ENCODE measurements around the gene PCDHGA3. TPM values are rescaled to one million over a fixed set of nuclear protein-coding genes. Genes with fewer than 3 reads are reported as not detected.

Gene PCDHGA3
- total RNA-seq, 1 donor from 2014 or later: 1.6 TPM

Other genes starting within 250 kb of the PCDHGA3 start
- 0.59 and 0.74 TPM in 2 replicates for gene PCDHB2, start 249.2 kb upstream of the PCDHGA3 start, total RNA-seq
- gene PCDHB3, start 243.4 kb upstream of the PCDHGA3 start, total RNA-seq: 0.09 and 0.30 TPM in 2 replicates
- gene PCDHB4, start 222.0 kb upstream of the PCDHGA3 start, total RNA-seq: under 0.01 and 0.09 TPM in 2 replicates
- 0.60 and 1.8 TPM in 2 replicates for gene PCDHB5, start 208.6 kb upstream of the PCDHGA3 start, total RNA-seq
- gene PCDHB6, start 193.8 kb upstream of the PCDHGA3 start, total RNA-seq: 0.14 and 0.30 TPM in 2 replicates
- gene PCDHB7, start 171.2 kb upstream of the PCDHGA3 start, total RNA-seq: 0.18 and 0.89 TPM in 2 replicates
- gene PCDHB8, start 166.0 kb upstream of the PCDHGA3 start, total RNA-seq: 0.05 and 0.89 TPM in 2 replicates
- gene PCDHB16, start 161.4 kb upstream of the PCDHGA3 start, total RNA-seq: 0.09 and 0.30 TPM in 2 replicates
- 0.18 and 0.30 TPM in 2 replicates for gene PCDHB9, start 156.7 kb upstream of the PCDHGA3 start, total RNA-seq
- 0.42 and 0.59 TPM in 2 replicates for gene PCDHB10, start 151.5 kb upstream of the PCDHGA3 start, total RNA-seq
- 0.05 and 0.30 TPM in 2 replicates for gene PCDHB11, start 144.2 kb upstream of the PCDHGA3 start, total RNA-seq
- 0.05 and 0.30 TPM in 2 replicates for gene PCDHB12, start 135.1 kb upstream of the PCDHGA3 start, total RNA-seq
- 0.28 and 0.89 TPM in 2 replicates for gene PCDHB13, start 129.9 kb upstream of the PCDHGA3 start, total RNA-seq
- 0.42 and 1.5 TPM in 2 replicates for gene PCDHB14, start 120.5 kb upstream of the PCDHGA3 start, total RNA-seq
- gene PCDHB15, start 98.4 kb upstream of the PCDHGA3 start, total RNA-seq: 0.28 and 0.59 TPM in 2 replicates
- gene SLC25A2, start 39.8 kb upstream of the PCDHGA3 start, total RNA-seq: 0.28 and 0.30 TPM in 2 replicates
- gene TAF7, start 23.0 kb upstream of the PCDHGA3 start, total RNA-seq: 79.9 and 81.4 TPM in 2 replicates
- gene PCDHGA1, start 13.3 kb upstream of the PCDHGA3 start, total RNA-seq: 0.69 and 0.89 TPM in 2 replicates
- gene PCDHGA2, start 5.1 kb upstream of the PCDHGA3 start, total RNA-seq: 3.5 and 3.9 TPM in 2 replicates
- 3.3 TPM in 2 replicates for gene PCDHGB1, start 6.3 kb downstream of the PCDHGA3 start, total RNA-seq
- gene PCDHGA4, start 11.2 kb downstream of the PCDHGA3 start, total RNA-seq: 5.8 and 6.5 TPM in 2 replicates
- 2.1 and 2.4 TPM in 2 replicates for gene PCDHGB2, start 16.2 kb downstream of the PCDHGA3 start, total RNA-seq
- gene PCDHGA5, start 20.3 kb downstream of the PCDHGA3 start, total RNA-seq: 0.89 and 0.92 TPM in 2 replicates
- 6.5 and 6.8 TPM in 2 replicates for gene PCDHGB3, start 26.4 kb downstream of the PCDHGA3 start, total RNA-seq
- gene PCDHGA6, start 30.1 kb downstream of the PCDHGA3 start, total RNA-seq: 3.2 and 4.2 TPM in 2 replicates
- gene PCDHGA7, start 38.9 kb downstream of the PCDHGA3 start, total RNA-seq: 4.2 and 6.8 TPM in 2 replicates
- gene PCDHGB4, start 43.9 kb downstream of the PCDHGA3 start, total RNA-seq: 25.5 and 27.3 TPM in 2 replicates
- 2.8 and 3.0 TPM in 2 replicates for gene PCDHGA8, start 48.8 kb downstream of the PCDHGA3 start, total RNA-seq
- gene PCDHGB5, start 54.1 kb downstream of the PCDHGA3 start, total RNA-seq: 30.9 and 34.3 TPM in 2 replicates
- gene PCDHGA9, start 58.9 kb downstream of the PCDHGA3 start, total RNA-seq: 3.6 and 4.5 TPM in 2 replicates
- gene PCDHGB6, start 64.2 kb downstream of the PCDHGA3 start, total RNA-seq: 2.4 and 2.8 TPM in 2 replicates
- gene PCDHGA10, start 69.2 kb downstream of the PCDHGA3 start, total RNA-seq: 6.8 and 8.6 TPM in 2 replicates
- gene PCDHGB7, start 73.8 kb downstream of the PCDHGA3 start, total RNA-seq: 8.3 and 10.1 TPM in 2 replicates
- 12.5 and 19.4 TPM in 2 replicates for gene PCDHGA11, start 77.2 kb downstream of the PCDHGA3 start, total RNA-seq
- gene PCDHGA12, start 86.7 kb downstream of the PCDHGA3 start, total RNA-seq: 16.3 and 33.7 TPM in 2 replicates
- gene PCDHGC3, start 132.1 kb downstream of the PCDHGA3 start, total RNA-seq: 38.6 and 69.3 TPM in 2 replicates
- 2.4 and 3.5 TPM in 2 replicates for gene PCDHGC4, start 141.2 kb downstream of the PCDHGA3 start, total RNA-seq
- gene PCDHGC5, start 145.3 kb downstream of the PCDHGA3 start, total RNA-seq: 2.4 and 10.2 TPM in 2 replicates